ENCODE results near the gene FNDC11.

GRCh38 chr20:63553251-63553932, 567 bp upstream of the FNDC11 start:
- TF ChIP-seq, protein P1, sequence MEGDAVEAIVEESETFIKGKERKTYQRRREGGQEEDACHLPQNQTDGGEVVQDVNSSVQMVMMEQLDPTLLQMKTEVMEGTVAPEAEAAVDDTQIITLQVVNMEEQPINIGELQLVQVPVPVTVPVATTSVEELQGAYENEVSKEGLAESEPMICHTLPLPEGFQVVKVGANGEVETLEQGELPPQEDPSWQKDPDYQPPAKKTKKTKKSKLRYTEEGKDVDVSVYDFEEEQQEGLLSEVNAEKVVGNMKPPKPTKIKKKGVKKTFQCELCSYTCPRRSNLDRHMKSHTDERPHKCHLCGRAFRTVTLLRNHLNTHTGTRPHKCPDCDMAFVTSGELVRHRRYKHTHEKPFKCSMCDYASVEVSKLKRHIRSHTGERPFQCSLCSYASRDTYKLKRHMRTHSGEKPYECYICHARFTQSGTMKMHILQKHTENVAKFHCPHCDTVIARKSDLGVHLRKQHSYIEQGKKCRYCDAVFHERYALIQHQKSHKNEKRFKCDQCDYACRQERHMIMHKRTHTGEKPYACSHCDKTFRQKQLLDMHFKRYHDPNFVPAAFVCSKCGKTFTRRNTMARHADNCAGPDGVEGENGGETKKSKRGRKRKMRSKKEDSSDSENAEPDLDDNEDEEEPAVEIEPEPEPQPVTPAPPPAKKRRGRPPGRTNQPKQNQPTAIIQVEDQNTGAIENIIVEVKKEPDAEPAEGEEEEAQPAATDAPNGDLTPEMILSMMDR (IDR thresholded peaks at IDR 0.05) = no peak
- TF ChIP-seq POLR2A (IDR thresholded peaks at IDR 0.05) = peak; percentile 42

All from prostate gland (tissue), 2 donors.